HG03342 (cell line): ENCODE results near the gene RAB11FIP4.

ENCODE experiments used
- ATAC-seq: cut with Tn5 transposase; IDR thresholded peaks from one replicate; pipeline ENCODE4 v1.9.1; 2021; ENCODE audit warnings: mild to moderate bottlenecking, moderate library complexity; ENCODE audit not compliant: unreplicated experiment

The RAB11FIP4 gene

GRCh38 chr17:31540602-31541307, 149.3 kb downstream of the RAB11FIP4 start:
- ATAC-seq = no peak

- ATAC-seq = no peak
Measured at GRCh38 chr17:31541559-31541958, 150.1 kb downstream of the RAB11FIP4 start.

GRCh38 chr17:31544186-31544585, 152.7 kb downstream of the RAB11FIP4 start:
- no peak for ATAC-seq

GRCh38 chr17:31546650-31547049, 155.2 kb downstream of the RAB11FIP4 start:
- ATAC-seq = no peak

- no peak for ATAC-seq
Measured at GRCh38 chr17:31548709-31549108, 157.2 kb downstream of the RAB11FIP4 start.

- no peak for ATAC-seq
Measured at GRCh38 chr17:31549121-31549524, 157.6 kb downstream of the RAB11FIP4 start.

GRCh38 chr17:31549525-31550388, 158.3 kb downstream of the RAB11FIP4 start:
- peak; percentile 74 for ATAC-seq

GRCh38 chr17:31550389-31551056, 159.0 kb downstream of the RAB11FIP4 start:
- no peak for ATAC-seq

GRCh38 chr17:31552568-31552967, 161.1 kb downstream of the RAB11FIP4 start:
- ATAC-seq = no peak

- ATAC-seq = no peak
Measured at GRCh38 chr17:31553506-31553905, 162.0 kb downstream of the RAB11FIP4 start.

GRCh38 chr17:31554930-31555329, 163.5 kb downstream of the RAB11FIP4 start:
- no peak for ATAC-seq

- ATAC-seq = no peak
Measured at GRCh38 chr17:31556969-31557645, 165.6 kb downstream of the RAB11FIP4 start.

GRCh38 chr17:31558748-31559583, 167.5 kb downstream of the RAB11FIP4 start:
- ATAC-seq = peak; percentile 73

- no peak for ATAC-seq
Measured at GRCh38 chr17:31559584-31560501, 168.4 kb downstream of the RAB11FIP4 start.

GRCh38 chr17:31560616-31561235, 169.3 kb downstream of the RAB11FIP4 start:
- ATAC-seq = no peak

- ATAC-seq = no peak
Measured at GRCh38 chr17:31561469-31562375, 170.2 kb downstream of the RAB11FIP4 start.

- ATAC-seq = no peak
Measured at GRCh38 chr17:31562376-31562840, 170.9 kb downstream of the RAB11FIP4 start.
